Suprapubic skin (tissue), 4 donors: Measurements from ENCODE around the gene MCTP1. TPM values are rescaled to one million over a fixed set of nuclear protein-coding genes. Genes with fewer than 3 reads are reported as not detected.

Experiments
- DNase-seq, 2 donors: peaks; one replicate each; pipeline ENCODE4 v3.0.0-alpha.2; 2019; ENCODE audit warnings: low spot score in 2 of 2
- H3K27ac ChIP-seq: fragments of 200-600 bp; sonication (generic); one replicate; pipeline ENCODE4 v1.5.1; 2019
- H3K27me3 ChIP-seq: fragments of 200-600 bp; sonication (generic); one replicate; pipeline ENCODE4 v1.5.1; 2019
- H3K36me3 ChIP-seq: fragments of 200-600 bp; sonication (generic); one replicate; pipeline ENCODE4 v1.5.1; 2019
- H3K4me1 ChIP-seq: fragments of 200-600 bp; sonication (generic); one replicate; pipeline ENCODE4 v1.5.1; 2019
- H3K4me3 ChIP-seq: fragments of 200-600 bp; sonication (generic); one replicate; pipeline ENCODE4 v1.5.1; 2019; ENCODE audit warnings: mild to moderate bottlenecking
- H3K9me3 ChIP-seq: fragments of 200-600 bp; sonication (generic); one replicate; pipeline ENCODE4 v1.5.1; 2019
- EP300 ChIP-seq: sonication (generic); formaldehyde crosslinking; IDR thresholded peaks from one replicate; pipeline ENCODE4 v1.6.1; 2017; ENCODE audit warnings: antibody characterized with exemption
- POLR2A ChIP-seq, 2 donors: fragments of 450-650 bp; IDR thresholded peaks; one replicate each; pipeline ENCODE4 v1.6.1; 2017; ENCODE audit warnings: antibody characterized with exemption in 2 of 2, mild to moderate bottlenecking in 2 of 2, moderate library complexity in 2 of 2
- POLR2AphosphoS5 ChIP-seq, 3 donors: sonication (generic); formaldehyde crosslinking; IDR thresholded peaks; one replicate each; pipeline ENCODE4 v1.6.1; 2017; ENCODE audit warnings: antibody characterized with exemption in 3 of 3
- WGBS: methylation state at CpG from one replicate; pipeline ENCODE4 v1.1.5; 2018; 5-methylcytosine and 5-hydroxymethylcytosine counted together
- total RNA-seq, 4 donors: library from RNA; depleted of rRNA; stranded (reverse); fragments of >200 nt; gene quantifications; one replicate each; pipeline ENCODE4 v1.1.0, GENCODE V29; 2016
- TF ChIP-seq, protein P1 (sequence below), 2 donors: fragments of 200-600 bp in 1 of 2; fragments of 450-650 bp in 1 of 2; sonication (generic) in 1 of 2; IDR thresholded peaks; one replicate each; pipeline ENCODE4 v1.5.1; 2016 to 2019; ENCODE audit warnings: antibody characterized with exemption in 2 of 2, mild to moderate bottlenecking in 1 of 2, moderate library complexity in 1 of 2

The MCTP1 gene
- total RNA-seq, 4 donors from 2014 or later, result 5.0 to 19.1 (median 10.6) TPM

GRCh38 chr5:95163079-95163478 is 121.8 kb downstream of the MCTP1 start:
- no peak for DNase-seq
- no peaks in the 10 kb centered on the region for H3K36me3 ChIP-seq
- no peaks in the 10 kb centered on the region for H3K9me3 ChIP-seq
- H3K4me1 ChIP-seq, result no peaks in the 10 kb centered on the region
- no peaks in the 10 kb centered on the region for H3K27me3 ChIP-seq
- H3K27ac ChIP-seq, result no peak overlapping the region
- no peak overlapping the region for H3K4me3 ChIP-seq
- no peak for TF ChIP-seq POLR2A (IDR thresholded peaks at IDR 0.05)
- no peak for TF ChIP-seq POLR2AphosphoS5 (IDR thresholded peaks at IDR 0.05)
- TF ChIP-seq EP300, result no peak
- TF ChIP-seq, protein P1, sequence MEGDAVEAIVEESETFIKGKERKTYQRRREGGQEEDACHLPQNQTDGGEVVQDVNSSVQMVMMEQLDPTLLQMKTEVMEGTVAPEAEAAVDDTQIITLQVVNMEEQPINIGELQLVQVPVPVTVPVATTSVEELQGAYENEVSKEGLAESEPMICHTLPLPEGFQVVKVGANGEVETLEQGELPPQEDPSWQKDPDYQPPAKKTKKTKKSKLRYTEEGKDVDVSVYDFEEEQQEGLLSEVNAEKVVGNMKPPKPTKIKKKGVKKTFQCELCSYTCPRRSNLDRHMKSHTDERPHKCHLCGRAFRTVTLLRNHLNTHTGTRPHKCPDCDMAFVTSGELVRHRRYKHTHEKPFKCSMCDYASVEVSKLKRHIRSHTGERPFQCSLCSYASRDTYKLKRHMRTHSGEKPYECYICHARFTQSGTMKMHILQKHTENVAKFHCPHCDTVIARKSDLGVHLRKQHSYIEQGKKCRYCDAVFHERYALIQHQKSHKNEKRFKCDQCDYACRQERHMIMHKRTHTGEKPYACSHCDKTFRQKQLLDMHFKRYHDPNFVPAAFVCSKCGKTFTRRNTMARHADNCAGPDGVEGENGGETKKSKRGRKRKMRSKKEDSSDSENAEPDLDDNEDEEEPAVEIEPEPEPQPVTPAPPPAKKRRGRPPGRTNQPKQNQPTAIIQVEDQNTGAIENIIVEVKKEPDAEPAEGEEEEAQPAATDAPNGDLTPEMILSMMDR (IDR thresholded peaks at IDR 0.05), result no peak

DNA sequence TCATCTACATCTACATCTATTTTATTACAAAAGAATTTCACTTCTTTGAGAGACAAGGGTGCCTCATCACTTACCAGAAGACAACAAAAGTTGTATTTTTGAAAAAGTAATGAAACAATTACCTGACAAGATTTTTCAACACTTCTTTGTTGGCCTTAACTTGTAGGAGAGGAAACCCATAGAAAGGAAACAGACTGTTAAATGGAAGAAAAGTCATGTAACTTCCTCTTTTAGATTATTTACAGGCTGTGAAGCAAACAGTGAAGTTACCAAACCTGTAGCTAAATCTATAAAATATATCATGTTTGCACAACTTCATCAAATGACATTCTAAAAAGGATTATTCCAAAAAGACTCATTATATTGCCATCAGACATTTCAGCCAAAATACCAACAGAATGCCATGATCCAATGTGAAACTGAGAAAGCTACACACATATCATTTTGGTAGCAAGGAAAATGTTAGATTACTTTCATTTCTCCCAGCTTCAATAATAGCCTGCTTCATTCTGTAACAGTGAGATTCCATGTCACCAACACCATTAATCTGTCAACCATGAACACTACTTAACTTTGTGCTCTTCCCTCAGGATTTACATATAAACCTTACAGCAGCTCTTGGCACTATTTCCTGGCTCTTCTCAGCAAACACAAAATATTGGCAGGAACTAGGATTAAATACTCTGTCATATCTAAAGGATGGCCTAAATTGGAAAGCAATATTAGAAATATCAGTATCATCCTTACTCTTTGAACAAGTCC is 122.5 kb downstream of the MCTP1 start:
- H3K36me3 ChIP-seq, result no peaks in the 10 kb centered on the region
- no peaks in the 10 kb centered on the region for H3K4me1 ChIP-seq
- DNase-seq, result no peak
- H3K27me3 ChIP-seq, result no peaks in the 10 kb centered on the region
- TF ChIP-seq POLR2A (IDR thresholded peaks at IDR 0.05), result no peak
- TF ChIP-seq, protein P1 (IDR thresholded peaks at IDR 0.05), result no peak
- TF ChIP-seq POLR2AphosphoS5 (IDR thresholded peaks at IDR 0.05), result no peak
- TF ChIP-seq EP300, result no peak
- no peaks in the 10 kb centered on the region for H3K9me3 ChIP-seq
- H3K27ac ChIP-seq, result no peak overlapping the region
- no peak overlapping the region for H3K4me3 ChIP-seq

DNA sequence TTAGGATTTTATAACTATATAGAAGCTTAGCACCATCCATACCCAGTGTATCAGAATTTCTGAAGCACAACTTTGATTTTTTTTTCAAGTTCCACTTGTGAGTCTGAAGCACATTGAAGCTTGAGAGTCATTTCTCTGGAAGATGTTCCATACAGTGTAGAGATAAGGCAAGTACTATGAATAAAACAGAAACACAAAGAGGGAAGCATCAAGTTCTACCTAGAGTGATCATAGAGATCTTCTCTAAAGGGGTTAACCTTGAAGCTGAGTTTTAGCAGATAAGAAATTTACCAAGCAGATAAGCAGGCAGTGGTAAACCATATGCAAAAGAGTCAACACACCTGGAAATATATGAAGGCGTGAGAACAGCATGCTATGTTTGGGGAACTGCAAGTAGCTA is 125.3 kb downstream of the MCTP1 start:
- Histone ChIP-seq H3K27ac (no peak overlapping the region), H3K27me3 (no peaks in the 10 kb centered on the region), H3K4me3 (no peak overlapping the region), H3K9me3 (no peaks in the 10 kb centered on the region), H3K36me3 (no peaks in the 10 kb centered on the region), H3K4me1 (no peaks in the 10 kb centered on the region)
- DNase-seq, result no peak
- no peak for TF ChIP-seq EP300
- TF ChIP-seq POLR2A (IDR thresholded peaks at IDR 0.05), result no peak
- TF ChIP-seq, protein P1 (IDR thresholded peaks at IDR 0.05), result no peak
- no peak for TF ChIP-seq POLR2AphosphoS5 (IDR thresholded peaks at IDR 0.05)
- WGBS, result 94% methylated on average over 1 of the region's 1 CpG

DNA sequence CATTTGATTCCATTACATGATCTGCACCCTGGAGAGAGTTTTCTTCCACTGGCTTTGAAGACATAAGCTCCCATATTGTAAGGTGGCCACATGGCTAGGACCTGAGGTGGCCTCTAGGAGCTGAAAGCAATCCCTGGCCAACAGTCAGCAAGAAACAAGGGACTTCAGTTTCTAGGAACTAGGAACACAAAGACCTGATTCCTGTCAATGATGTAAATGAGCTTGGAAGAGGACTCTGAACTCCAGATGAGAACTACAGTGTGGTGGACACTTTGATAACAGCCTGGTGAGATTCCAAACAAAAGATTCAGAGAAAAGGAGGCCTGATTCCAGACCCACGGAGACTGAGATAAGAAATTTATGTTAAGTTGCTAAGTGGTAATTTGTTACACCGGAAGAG is 129.0 kb downstream of the MCTP1 start:
- Histone ChIP-seq H3K4me3 (no peak overlapping the region), H3K4me1 (no peaks in the 10 kb centered on the region), H3K9me3 (no peaks in the 10 kb centered on the region), H3K27ac (no peak overlapping the region), H3K27me3 (no peaks in the 10 kb centered on the region), H3K36me3 (no peaks in the 10 kb centered on the region)
- WGBS, result 85% methylated on average over 2 of the region's 2 CpGs
- no peak for DNase-seq
- TF ChIP-seq POLR2AphosphoS5 (IDR thresholded peaks at IDR 0.05) (no peak), EP300 (no peak), POLR2A (IDR thresholded peaks at IDR 0.05) (no peak)
- TF ChIP-seq, protein P1 (IDR thresholded peaks at IDR 0.05), result no peak

GRCh38 chr5:95153511-95153910 is 131.4 kb downstream of the MCTP1 start:
- no peaks in the 10 kb centered on the region for H3K4me1 ChIP-seq
- H3K27ac ChIP-seq, result no peak overlapping the region
- WGBS, result 19% methylated on average over 2 of the region's 2 CpGs

More at GRCh38 chr5:95153511-95153910, 131.4 kb downstream of the MCTP1 start:
- H3K36me3 ChIP-seq, result no peaks in the 10 kb centered on the region
- H3K4me3 ChIP-seq, result no peak overlapping the region
- DNase-seq, result no peak
- TF ChIP-seq POLR2AphosphoS5 (IDR thresholded peaks at IDR 0.05), result no peak
- TF ChIP-seq EP300, result no peak
- TF ChIP-seq POLR2A (IDR thresholded peaks at IDR 0.05), result no peak
- TF ChIP-seq, protein P1 (IDR thresholded peaks at IDR 0.05), result no peak
- no peaks in the 10 kb centered on the region for H3K9me3 ChIP-seq
- no peaks in the 10 kb centered on the region for H3K27me3 ChIP-seq
